K562 (cell line): ENCODE measurements around the gene CHRM1. TPM values are rescaled to one million over a fixed set of nuclear protein-coding genes. Genes with fewer than 3 reads are reported as not detected.
A peak's percentile ranks its signal among the peaks of the same experiment; 100 is the strongest.

ENCODE experiments used
- ATAC-seq: fragments of 200-7000 bp; cut with Tn5 transposase; 3 replicates; pipeline ENCODE4 v1.9.1; 2020; ENCODE audit warnings: moderate library complexity
- BruUV-seq: library from RNA; stranded (reverse); fragments of 400-500 nt; replicated peaks from 2 replicates; lab custom pipeline; 2021; lab: Mats Ljungman, UMichigan
- CTCF ChIA-PET: fragments of 300-600 bp; formaldehyde crosslinking; extraction: SDS; loops from one replicate; lab custom pipeline; 2021; ENCODE audit warnings: low intra/inter-chr PET ratio; lab: Yijun Ruan, JAX
- POLR2A ChIA-PET: fragments of 300-600, 350-650 bp; sonication (Branson Sonifier 250); formaldehyde crosslinking; extraction: SDS; loops from one replicate; lab custom pipeline; 2021; ENCODE audit warnings: antibody characterized with exemption, inconsistent platforms; lab: Yijun Ruan, JAX
- DNase-seq, 4 experiments: peaks; one replicate each; pipeline versions ENCODE4 v3.0.0 to v3.0.0-alpha.2; 2011 to 2018; ENCODE audit warnings: low spot score in 3 of 4, mixed read lengths in 3 of 4; ENCODE audit errors: extremely low read depth in 1 of 4
- FAIRE-seq: peaks from 2 replicates; lab custom pipeline; 2011; peaks lifted over from hg19 to GRCh38; lab: Jason Lieb, UNC
- H2AFZ ChIP-seq: 2 replicates; pipeline ENCODE4 v1.6.0; 2011; ENCODE audit warnings: low read depth, low read length, control low read depth, inconsistent platforms
- H3K27ac ChIP-seq: fragments of 200-600 bp; 3 replicates; pipeline ENCODE4 v1.8.0; 2011; ENCODE audit warnings: low read depth, mild to moderate bottlenecking, control low read depth, inconsistent platforms, low read length, moderate library complexity, mixed read lengths; ENCODE audit errors: extremely low read depth
- H3K27me3 ChIP-seq, 2 experiments: fragments of 300-600 bp in 1 of 2; 2 replicates in 1 of 2; 3 replicates in 1 of 2; pipeline versions ENCODE4 v1.6.0 to v1.8.0; 2011; ENCODE audit warnings: inconsistent platforms in 2 of 2, low read length in 2 of 2, mild to moderate bottlenecking in 1 of 2, mixed read lengths in 1 of 2, moderate library complexity in 1 of 2; ENCODE audit not compliant: control insufficient read depth in 2 of 2, insufficient read depth in 2 of 2
- H3K36me3 ChIP-seq: fragments of 300-600 bp; 3 replicates; pipeline ENCODE4 v1.8.0; 2011; ENCODE audit warnings: mild to moderate bottlenecking, low read length, inconsistent platforms; ENCODE audit not compliant: control insufficient read depth, insufficient read depth
- H3K4me1 ChIP-seq, 2 experiments: fragments of 200-600 bp in 1 of 2; replicated peaks in 1 of 2; 2 replicates in 1 of 2; 3 replicates in 1 of 2; pipeline versions ENCODE4 v1.5.1 to v1.8.0; 2011; ENCODE audit warnings: inconsistent platforms in 2 of 2, low read length in 2 of 2, mild to moderate bottlenecking in 1 of 2, mixed read lengths in 1 of 2, moderate library complexity in 1 of 2; ENCODE audit not compliant: control insufficient read depth in 2 of 2, insufficient read depth in 2 of 2
- H3K4me2 ChIP-seq: 2 replicates; pipeline ENCODE4 v1.6.1; 2011; ENCODE audit warnings: low read length, control low read depth, inconsistent platforms, mixed read lengths; ENCODE audit not compliant: insufficient read depth
- H3K4me3 ChIP-seq: fragments of 200-600 bp; sonication (generic), shearing (Covaris generic); 2 replicates; pipeline ENCODE4 v1.5.1; 2016; ENCODE audit warnings: control low read depth, inconsistent platforms
- H3K79me2 ChIP-seq: fragments of 200-600 bp; 3 replicates; pipeline ENCODE4 v1.8.0; 2011; ENCODE audit warnings: low read length, inconsistent platforms; ENCODE audit not compliant: control insufficient read depth, insufficient read depth
- H3K9ac ChIP-seq, 2 experiments: 2 replicates each; pipeline versions ENCODE4 v1.6.0 to v1.6.1; 2011; ENCODE audit warnings: low read depth in 2 of 2, low read length in 2 of 2, control low read depth in 1 of 2, inconsistent platforms in 1 of 2, mild to moderate bottlenecking in 1 of 2, mixed read lengths in 1 of 2; ENCODE audit not compliant: insufficient read depth in 1 of 2
- H3K9me1 ChIP-seq: one replicate; pipeline ENCODE4 v1.6.0; 2011; ENCODE audit warnings: inconsistent platforms, mild to moderate bottlenecking, low read length, moderate library complexity; ENCODE audit not compliant: control insufficient read depth, insufficient read depth
- H3K9me3 ChIP-seq: replicated peaks from 2 replicates; pipeline ENCODE4 v1.5.1; 2011; ENCODE audit warnings: low read depth, low read length, inconsistent platforms; ENCODE audit not compliant: control insufficient read depth, insufficient read depth
- H4K20me1 ChIP-seq: replicated peaks from 2 replicates; pipeline ENCODE4 v1.6.1; 2011; ENCODE audit warnings: low read length, inconsistent platforms, mixed read lengths; ENCODE audit not compliant: control insufficient read depth, insufficient read depth
- DMBX1 ChIP-seq: fragments of 250-450 bp; sonication (Bioruptor Pico); IDR thresholded peaks from 2 replicates; pipeline ENCODE4 v1.8.0; 2022; ENCODE audit warnings: inconsistent platforms, mild to moderate bottlenecking, moderate library complexity, borderline replicate concordance
- PRMT5 ChIP-seq: sonication (generic); formaldehyde crosslinking; IDR thresholded peaks from 2 replicates; pipeline ENCODE4 v1.5.0; 2020; ENCODE audit warnings: missing genetic modification reagents
- ZNF280B ChIP-seq: fragments of 250-450 bp; sonication (Bioruptor Pico); IDR thresholded peaks from 2 replicates; pipeline ENCODE4 v1.5.1; 2021; ENCODE audit warnings: mild to moderate bottlenecking
- ZNF780A ChIP-seq: fragments of 250-450 bp; sonication (Bioruptor Pico); IDR thresholded peaks from 2 replicates; pipeline ENCODE4 v1.5.0; 2021; ENCODE audit warnings: mild to moderate bottlenecking
- WGBS: fragments of 100-300 bp; shearing (Covaris generic); methylation state at CpG from one replicate; pipeline ENCODE4 v1.1.6; 2016; ENCODE audit warnings: low coverage, mixed read lengths; ENCODE audit not compliant: insufficient coverage; ENCODE audit errors: missing lambda C conversion rate; 5-methylcytosine and 5-hydroxymethylcytosine counted together
- in situ Hi-C: fragments of 300-500 bp; cut with MboI; formaldehyde crosslinking; loops from 4 replicates; pipeline ENCODE4 v1.15.0; 2018; ENCODE audit warnings: inconsistent platforms, mixed read lengths
- intact Hi-C: fragments of 100-400 bp; cut with micrococcal nuclease; formaldehyde crosslinking; loops from 2 replicates; pipeline ENCODE4 v1.14.2; 2022
- polyA plus RNA-seq, 8 experiments: library from polyadenylated mRNA; depleted of rRNA in 4 of 8; stranded (reverse) in 5 of 8; unstranded in 3 of 8; fragments of >200 nt; fragmentation: Nextera tagmentation in 2 of 8; fragmentation: Illumina TruSeq in 1 of 8; extraction: Ambion mirVana in 2 of 8; extraction: Trizol in 1 of 8; gene quantifications; 2 replicates each; pipeline versions ENCODE4 v1.2.1 to v1.2.3, GENCODE V29; 2011 to 2014; ENCODE audit warnings: inconsistent platforms in 1 of 8, missing spikeins in 1 of 8
- total RNA-seq, 7 experiments: library from RNA; depleted of rRNA in 6 of 7; stranded (reverse); fragments of >200 nt in 6 of 7; fragmentation: Illumina TruSeq in 2 of 7; extraction: Trizol in 2 of 7; gene quantifications; 2 replicates each; pipeline versions ENCODE4 v1.2.1 to v1.2.3, GENCODE V29; 2011 to 2021; ENCODE audit warnings: low replicate concordance in 1 of 7

Gene CHRM1
- total and polyA plus RNA-seq, 9 of the 15 experiments (the other 6 are each of a cell fraction or from before 2014, with no cell fraction given), result not detected

- H4K20me1 ChIP-seq, result peaks cover 3% of the 10 kb centered on the region; the same call in 1 of the 2 replicates
- no peak overlapping the region for H3K27ac ChIP-seq
- in situ Hi-C loops (no loop called here), intact Hi-C loops (no loop called here)
- ChIA-PET CTCF (no interaction called here), POLR2A (interaction anchor here (0.7 to 0.8 kb wide), 2 partner anchors 13 to 14 kb away, joined by 3 to 4 read pairs; no protein-coding TSS in a partner anchor)
- H3K4me3 ChIP-seq, result no peak overlapping the region
- H3K79me2 ChIP-seq, result no peaks in the 10 kb centered on the region
- no peaks in the 10 kb centered on the region for H3K9me3 ChIP-seq
- DNase-seq, result no peak
- H3K27me3 ChIP-seq, result peaks cover 5 to 47% of the 10 kb centered on the region in 2 experiments
- H3K9ac ChIP-seq, result no peak overlapping the region
- FAIRE-seq, result no peak
- no peaks in the 10 kb centered on the region for H3K9me1 ChIP-seq
- no peak overlapping the region for H3K4me2 ChIP-seq
- no TSS peak for BruUV-seq
- WGBS, result 5% methylated on average over 13 of the region's 13 CpGs
- no peak overlapping the region for H2AFZ ChIP-seq
- TF ChIP-seq ZNF780A (no peak), DMBX1 (no peak), PRMT5 (CRISPR knock-in tag) (no peak), ZNF280B (CRISPR knock-in tag) (no peak)
- no peaks in the 10 kb centered on the region for H3K36me3 ChIP-seq
- no peaks in the 10 kb centered on the region; a peak in 1 of 5 replicates for H3K4me1 ChIP-seq
- ATAC-seq, result peak; percentile 36; the same call in 2 of the 3 replicates
Observed at GRCh38 chr11:62933285-62933684, 12.1 kb upstream of the CHRM1 start.
